ENCODE data around the gene ZNF689. TPM values are rescaled to one million over a fixed set of nuclear protein-coding genes. Genes with fewer than 3 reads are reported as not detected.

ZNF689 gene
- total RNA-seq, 1 experiment from 2014 or later, result 10.1 TPM

DNA sequence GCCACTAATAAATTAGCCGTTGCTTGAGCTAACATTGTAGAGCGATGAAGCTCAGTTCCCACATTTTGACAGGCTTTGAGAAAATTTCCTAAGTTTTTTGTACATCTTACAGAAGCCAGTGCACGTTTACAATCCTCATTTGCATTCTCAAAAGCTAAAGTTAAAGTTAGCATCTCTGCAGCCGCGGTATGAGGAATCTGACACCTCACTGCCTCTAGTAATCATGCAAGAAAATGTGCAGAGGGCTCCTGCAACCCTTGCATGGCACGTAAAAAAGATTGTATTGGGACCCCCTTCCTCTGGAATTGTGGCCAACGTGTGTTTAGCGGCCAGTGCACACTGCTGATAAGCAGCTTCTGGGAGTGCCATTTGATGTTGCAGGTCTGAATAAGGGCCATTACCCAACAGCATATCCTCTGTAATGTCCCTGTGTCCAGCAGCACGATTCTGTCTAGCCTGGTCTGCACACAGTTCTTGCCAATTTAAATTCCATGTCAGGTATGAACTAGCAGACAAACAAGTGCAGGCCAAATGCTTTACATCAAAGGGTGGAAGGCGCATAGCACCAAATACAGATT lies 12.4 kb upstream of the ZNF689 start:
- H2AFZ ChIP-seq, result no peak overlapping the region
- H3K4me3 ChIP-seq, result no peak overlapping the region
- intact Hi-C loops (cut with micrococcal nuclease; ENCODE audit: unreplicated experiment), result no loop called here
- POLR2A ChIA-PET (ENCODE audit: unreplicated experiment), result no interaction called here
- H3F3A ChIP-seq (ENCODE audit: insufficient read depth, low read depth), result no peaks in the 10 kb centered on the region
- H3K27ac ChIP-seq, result no peak overlapping the region
- no peak for DNase-seq
- no peaks in the 10 kb centered on the region for H3K79me2 ChIP-seq (ENCODE audit: low read depth)
- no peaks in the 10 kb centered on the region for H3K27me3 ChIP-seq (ENCODE audit: insufficient read depth, low read depth)
- H3K9me2 ChIP-seq (ENCODE audit: insufficient read depth), result no peaks in the 10 kb centered on the region
- no peak overlapping the region for H3K4me2 ChIP-seq
- no peaks in the 10 kb centered on the region for H4K20me1 ChIP-seq (ENCODE audit: insufficient read depth)
- H3K9me3 ChIP-seq (ENCODE audit: insufficient read depth, low read depth), result no peaks in the 10 kb centered on the region
- no peaks in the 10 kb centered on the region for H3K4me1 ChIP-seq (replicated peaks; ENCODE audit: insufficient read depth)
- no peaks in the 10 kb centered on the region for H3K36me3 ChIP-seq (ENCODE audit: low read depth)
- no TSS peak for BruUV-seq (replicated peaks)
- CTCF ChIA-PET, result interaction anchor here (0.6 kb wide), 1 partner anchor 205 kb away, joined by 4 read pairs; no protein-coding TSS in a partner anchor
- no peak for TF ChIP-seq CTCF (conservative IDR thresholded peaks at IDR 0.05)
- TF ChIP-seq EZH2 (IDR thresholded peaks at IDR 0.05; ENCODE audit: low read depth), result no peak

GRCh38 chr16:30621765-30622164 lies 11.6 kb upstream of the ZNF689 start:
- POLR2A ChIA-PET (ENCODE audit: unreplicated experiment), result interaction anchor here (0.6 kb wide), 1 partner anchor 127 kb away, joined by 3 read pairs; no protein-coding TSS in a partner anchor
- Histone ChIP-seq H2AFZ (no peak overlapping the region), H3K4me2 (no peak overlapping the region), H3F3A (ENCODE audit: insufficient read depth, low read depth) (no peaks in the 10 kb centered on the region), H3K9me2 (ENCODE audit: insufficient read depth) (no peaks in the 10 kb centered on the region), H3K79me2 (ENCODE audit: low read depth) (no peaks in the 10 kb centered on the region), H3K4me1 (replicated peaks; ENCODE audit: insufficient read depth) (no peaks in the 10 kb centered on the region), H3K27me3 (ENCODE audit: insufficient read depth, low read depth) (no peaks in the 10 kb centered on the region), H3K4me3 (no peak overlapping the region), H3K9me3 (ENCODE audit: insufficient read depth, low read depth) (no peaks in the 10 kb centered on the region), H3K36me3 (ENCODE audit: low read depth) (no peaks in the 10 kb centered on the region), H4K20me1 (ENCODE audit: insufficient read depth) (no peaks in the 10 kb centered on the region), H3K27ac (no peak overlapping the region)
- intact Hi-C loops (cut with micrococcal nuclease; ENCODE audit: unreplicated experiment), result no loop called here
- no TSS peak for BruUV-seq (replicated peaks)
- TF ChIP-seq EZH2 (IDR thresholded peaks at IDR 0.05; ENCODE audit: low read depth) (no peak), CTCF (conservative IDR thresholded peaks at IDR 0.05) (no peak)
- CTCF ChIA-PET, result no interaction called here
- no peak for DNase-seq

GRCh38 chr16:30620169-30620568 lies 10.0 kb upstream of the ZNF689 start:
- no peaks in the 10 kb centered on the region for H4K20me1 ChIP-seq (ENCODE audit: insufficient read depth)
- H3K4me1 ChIP-seq (replicated peaks; ENCODE audit: insufficient read depth), result no peaks in the 10 kb centered on the region
- H3K4me3 ChIP-seq, result no peak overlapping the region
- no TSS peak for BruUV-seq (replicated peaks)
- DNase-seq, result no peak
- no peaks in the 10 kb centered on the region for H3K79me2 ChIP-seq (ENCODE audit: low read depth)
- no peaks in the 10 kb centered on the region for H3K9me3 ChIP-seq (ENCODE audit: insufficient read depth, low read depth)
- TF ChIP-seq CTCF (conservative IDR thresholded peaks at IDR 0.05) (no peak), EZH2 (IDR thresholded peaks at IDR 0.05; ENCODE audit: low read depth) (no peak)
- intact Hi-C loops (cut with micrococcal nuclease; ENCODE audit: unreplicated experiment), result no loop called here
- no peak overlapping the region for H2AFZ ChIP-seq
- H3K9me2 ChIP-seq (ENCODE audit: insufficient read depth), result no peaks in the 10 kb centered on the region
- H3K4me2 ChIP-seq, result no peak overlapping the region
- CTCF ChIA-PET, result interaction anchor here (0.6 kb wide), 1 partner anchor 589 kb away, joined by 5 read pairs; the partner anchor contains the start of gene TLCD3B
- no peaks in the 10 kb centered on the region for H3F3A ChIP-seq (ENCODE audit: insufficient read depth, low read depth)
- POLR2A ChIA-PET (ENCODE audit: unreplicated experiment), result interaction anchor here (0.6 kb wide), 1 partner anchor 10 kb away, joined by 3 read pairs; the partner anchor contains the start of gene ZNF689
- no peaks in the 10 kb centered on the region for H3K36me3 ChIP-seq (ENCODE audit: low read depth)
- no peak overlapping the region for H3K27ac ChIP-seq
- no peaks in the 10 kb centered on the region for H3K27me3 ChIP-seq (ENCODE audit: insufficient read depth, low read depth)

Data from PC-9 (cell line).